Endothelial cell of umbilical vein (primary cell): Measurements from ENCODE around the gene PRRX2. TPM values are rescaled to one million over a fixed set of nuclear protein-coding genes. Genes with fewer than 3 reads are reported as not detected.

Experiments used
- BruUV-seq: library from RNA; stranded (reverse); fragments of 400-500 nt; replicated peaks from 2 replicates; lab custom pipeline; 2021; lab: Mats Ljungman, UMichigan
- CTCF ChIA-PET: fragments of 300-600, 350-600 bp; sonication (Branson Sonifier 250); formaldehyde crosslinking; loops from one replicate; lab custom pipeline; 2021; ENCODE audit warnings: antibody characterized with exemption, inconsistent platforms; lab: Charles Lee
- POLR2A ChIA-PET: fragments of 300-600, 350-600 bp; sonication (Branson Sonifier 250); formaldehyde crosslinking; loops from one replicate; lab custom pipeline; 2021; ENCODE audit warnings: antibody characterized with exemption, inconsistent platforms; lab: Charles Lee
- DNase-seq: peaks from one replicate; pipeline ENCODE4 v3.0.0-alpha.2; 2011; ENCODE audit warnings: low read depth, low spot score
- FAIRE-seq: peaks from 2 replicates; lab custom pipeline; 2011; peaks lifted over from hg19 to GRCh38; lab: Jason Lieb, UNC
- H2AFZ ChIP-seq: 2 replicates; pipeline ENCODE4 v1.6.0; 2012; ENCODE audit warnings: low read depth, low read length, control low read depth, inconsistent platforms
- H3K27ac ChIP-seq: 2 replicates; pipeline ENCODE4 v1.5.1; 2011; ENCODE audit warnings: low read depth, mild to moderate bottlenecking, control low read depth, low read length, moderate library complexity; ENCODE audit not compliant: insufficient read depth
- H3K27me3 ChIP-seq, 2 experiments: 2 replicates each; pipeline versions ENCODE4 v1.6.0 to v1.6.1; 2011; ENCODE audit warnings: low read length in 2 of 2, mixed read lengths in 1 of 2; ENCODE audit not compliant: control insufficient read depth in 2 of 2, insufficient read depth in 2 of 2
- H3K36me3 ChIP-seq, 2 experiments: 2 replicates in 1 of 2; 3 replicates in 1 of 2; pipeline ENCODE4 v1.5.1; 2011; ENCODE audit warnings: low read length in 2 of 2, mild to moderate bottlenecking in 1 of 2, moderate library complexity in 1 of 2; ENCODE audit not compliant: control insufficient read depth in 2 of 2, insufficient read depth in 2 of 2; ENCODE audit errors: extremely low read depth in 1 of 2
- H3K4me1 ChIP-seq: 3 replicates; pipeline ENCODE4 v1.5.1; 2011; ENCODE audit warnings: mild to moderate bottlenecking, low read length; ENCODE audit not compliant: control insufficient read depth, insufficient read depth; ENCODE audit errors: extremely low read depth
- H3K4me2 ChIP-seq: 2 replicates; pipeline ENCODE4 v1.6.1; 2011; ENCODE audit warnings: low read length, control low read depth, mixed read lengths; ENCODE audit not compliant: insufficient read depth
- H3K4me3 ChIP-seq, 3 experiments: fragments of 200-600 bp in 1 of 3; sonication (generic), shearing (Covaris generic) in 1 of 3; replicated peaks in 1 of 3; 2 replicates each; pipeline ENCODE4 v1.5.1; 2011 to 2016; ENCODE audit warnings: control low read depth in 3 of 3, low read length in 3 of 3, mild to moderate bottlenecking in 2 of 3, inconsistent platforms in 1 of 3, low read depth in 1 of 3, moderate library complexity in 1 of 3; ENCODE audit not compliant: insufficient read depth in 1 of 3
- H3K79me2 ChIP-seq: 2 replicates; pipeline ENCODE4 v1.6.0; 2012; ENCODE audit warnings: low read length, inconsistent platforms; ENCODE audit not compliant: control insufficient read depth, insufficient read depth
- H3K9ac ChIP-seq: replicated peaks from 2 replicates; pipeline ENCODE3; 2011; ENCODE audit warnings: low read length, control low read depth; ENCODE audit not compliant: insufficient read depth; ENCODE audit errors: extremely low read depth
- H3K9me1 ChIP-seq: replicated peaks from 3 replicates; pipeline ENCODE4 v1.6.0; 2011; ENCODE audit warnings: mild to moderate bottlenecking, low read length; ENCODE audit not compliant: control insufficient read depth, insufficient read depth; ENCODE audit errors: extremely low read depth
- H3K9me3 ChIP-seq: replicated peaks from 2 replicates; pipeline ENCODE4 v1.5.1; 2012; ENCODE audit warnings: low read length, inconsistent platforms; ENCODE audit not compliant: control insufficient read depth, insufficient read depth
- H4K20me1 ChIP-seq: replicated peaks from 2 replicates; pipeline ENCODE3; 2011; ENCODE audit warnings: mild to moderate bottlenecking, low read length; ENCODE audit not compliant: control insufficient read depth, insufficient read depth; ENCODE audit errors: extremely low read depth
- CTCF ChIP-seq, 2 donors: IDR thresholded peaks; 1 replicate in 1 of 2; 2 replicates in 1 of 2; pipeline ENCODE4 v1.5.1; 2011; ENCODE audit warnings: low read length in 2 of 2, mild to moderate bottlenecking in 2 of 2, moderate library complexity in 2 of 2, control low read depth in 1 of 2, inconsistent platforms in 1 of 2, low read depth in 1 of 2; ENCODE audit not compliant: insufficient read depth in 1 of 2; ENCODE audit errors: extremely low read depth in 1 of 2
- EZH2 ChIP-seq: IDR thresholded peaks from 2 replicates; pipeline ENCODE4 v1.6.1; 2012; ENCODE audit warnings: borderline replicate concordance, low read depth, mild to moderate bottlenecking, moderate library complexity, low read length, inconsistent platforms; ENCODE audit not compliant: severe bottlenecking
- FOS ChIP-seq: IDR thresholded peaks from 2 replicates; pipeline ENCODE4 v1.6.1; 2011; ENCODE audit warnings: mild to moderate bottlenecking, low read length, moderate library complexity, borderline replicate concordance; ENCODE audit not compliant: insufficient read depth
- GATA2 ChIP-seq: IDR thresholded peaks from 2 replicates; pipeline ENCODE4 v1.7.0; 2011; ENCODE audit warnings: low read depth, mild to moderate bottlenecking, moderate library complexity, mixed read lengths, low read length; ENCODE audit not compliant: insufficient read length, insufficient read depth
- JUN ChIP-seq: IDR thresholded peaks from 2 replicates; pipeline ENCODE4 v1.6.1; 2011; ENCODE audit warnings: borderline replicate concordance, low read depth; ENCODE audit not compliant: insufficient read length, insufficient read depth
- MAX ChIP-seq: IDR thresholded peaks from 2 replicates; pipeline ENCODE4 v1.6.1; 2011; ENCODE audit not compliant: insufficient read depth, insufficient read length
- MYC ChIP-seq: IDR thresholded peaks from one replicate; pipeline ENCODE4 v1.6.1; 2011; ENCODE audit warnings: mild to moderate bottlenecking, low read depth, low read length
- POLR2A ChIP-seq: IDR thresholded peaks from 2 replicates; pipeline ENCODE4 v1.6.1; 2012; ENCODE audit warnings: low read depth, mild to moderate bottlenecking, control low read depth, low read length
- POLR2AphosphoS5 ChIP-seq: IDR thresholded peaks from 2 replicates; pipeline ENCODE4 v1.6.1; 2012; ENCODE audit warnings: low read depth, mild to moderate bottlenecking, control low read depth, low read length, moderate library complexity; ENCODE audit not compliant: insufficient read depth
- dilution Hi-C: fragments of 300-500 bp; cut with MboI; formaldehyde crosslinking; loops from one replicate; pipeline ENCODE4 v1.15.0; 2019; ENCODE audit warnings: low sequenced_read_pairs; ENCODE audit not compliant: extremely low pct_ligation_motif_present
- intact Hi-C: fragments of 100-400 bp; cut with micrococcal nuclease; formaldehyde crosslinking; loops from one replicate; pipeline ENCODE4 v1.10.0; 2022
- polyA plus RNA-seq, 4 experiments: library from polyadenylated mRNA; depleted of rRNA in 3 of 4; stranded (reverse) in 3 of 4; unstranded in 1 of 4; fragments of >200 nt; gene quantifications; 2 replicates each; pipeline versions ENCODE4 v1.2.1 to v1.2.3, GENCODE V29; 2011 to 2012; ENCODE audit warnings: missing spikeins in 1 of 4
- total RNA-seq: library from RNA; stranded (reverse); gene quantifications from 2 replicates; pipeline ENCODE4 v1.2.3, GENCODE V29; 2021

Gene PRRX2
- total and polyA plus RNA-seq, 2 donors (not counting 3 experiments of a cell fraction or from before 2014, with no cell fraction given) = 0.19 to 0.77 TPM

- Histone ChIP-seq H4K20me1 (no peaks in the 10 kb centered on the region), H3K4me2 (no peak overlapping the region), H3K9me1 (no peaks in the 10 kb centered on the region), H3K27me3 (no peaks in the 10 kb centered on the region), H3K9me3 (no peaks in the 10 kb centered on the region), H3K9ac (no peak overlapping the region), H3K27ac (no peak overlapping the region), H3K79me2 (peaks cover 73% of the 10 kb centered on the region), H3K36me3 (peaks cover 8 to 23% of the 10 kb centered on the region in 2 experiments), H2AFZ (no peak overlapping the region), H3K4me3 (no peak overlapping the region), H3K4me1 (peaks cover 14% of the 10 kb centered on the region)
- BruUV-seq = no TSS peak
- no peak for FAIRE-seq
- ChIA-PET CTCF (interaction anchor here (1.0 kb wide), 1 partner anchor 9 kb away, joined by 3 read pairs; no protein-coding TSS in a partner anchor), POLR2A (no interaction called here)
- dilution Hi-C loops = no loop called here
- intact Hi-C loops = no loop called here
- TF ChIP-seq POLR2AphosphoS5 (no peak), EZH2 (no peak), MYC (no peak), CTCF (IDR thresholded peaks at IDR 0.05; ENCODE audit: extremely low read depth in 1 of 2, insufficient read depth in 1 of 2, low read depth in 1 of 2, low read length in 2 of 2) (no peak), JUN (no peak), GATA2 (no peak), POLR2A (no peak), MAX (no peak), FOS (no peak)
- no peak for DNase-seq
Observed at GRCh38 chr9:129631674-129632129, 33.7 kb upstream of the PRRX2 start.
